ENCODE results near the gene FAM43A.

The FAM43A gene

DNA sequence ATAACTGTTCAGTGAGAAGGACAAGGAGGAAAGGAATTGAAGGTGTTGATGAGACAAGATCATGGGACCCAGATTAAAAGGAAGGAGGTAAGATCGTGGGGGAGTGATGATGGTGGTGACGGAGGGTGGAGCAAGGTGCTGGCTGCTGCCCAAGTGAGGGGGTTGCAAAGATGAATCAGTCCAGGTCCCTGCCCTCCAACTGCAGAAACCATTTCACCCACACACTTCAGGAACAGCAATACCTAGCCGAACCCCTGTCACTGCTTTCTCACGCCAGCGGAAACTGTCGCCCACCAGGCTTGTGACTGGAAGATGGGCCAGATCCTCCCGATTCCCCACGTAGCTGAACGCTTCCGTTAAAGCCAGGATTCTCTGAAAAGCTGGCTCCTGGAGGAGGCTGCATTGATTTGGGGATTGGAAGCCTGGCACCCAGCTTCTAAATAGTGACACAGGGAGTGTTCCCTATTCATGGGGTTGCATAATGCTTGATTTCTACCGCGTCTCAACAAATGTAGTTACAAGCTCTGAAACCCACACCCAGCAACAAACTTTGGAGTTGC is 10.5 kb upstream of the FAM43A start:
- DNase-seq (ENCODE audit: low read depth in 1 of 2, low spot score in 1 of 2): peak in 1 of 2 donors; percentile 50

DNA sequence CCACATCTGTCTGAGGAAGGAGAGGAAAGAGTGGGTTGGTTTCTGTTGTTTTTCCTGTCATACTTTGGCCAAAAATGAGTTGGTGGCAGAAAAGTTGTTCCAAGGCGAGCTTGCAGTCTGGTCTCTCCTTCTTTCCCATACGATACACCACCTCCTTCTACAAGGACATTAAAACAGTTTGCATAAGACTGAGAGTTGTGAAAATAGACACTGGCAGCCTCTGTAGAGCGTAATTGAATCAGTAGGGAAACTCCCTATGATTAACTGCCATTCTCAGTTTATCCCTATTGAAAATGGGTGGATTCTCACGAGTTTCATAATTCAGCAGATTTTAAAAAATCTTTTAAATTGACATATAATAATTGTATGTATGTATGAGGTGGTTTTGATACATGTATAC is 10.0 kb upstream of the FAM43A start:
- DNase-seq (ENCODE audit: low read depth in 1 of 2, low spot score in 1 of 2): no peak

DNA sequence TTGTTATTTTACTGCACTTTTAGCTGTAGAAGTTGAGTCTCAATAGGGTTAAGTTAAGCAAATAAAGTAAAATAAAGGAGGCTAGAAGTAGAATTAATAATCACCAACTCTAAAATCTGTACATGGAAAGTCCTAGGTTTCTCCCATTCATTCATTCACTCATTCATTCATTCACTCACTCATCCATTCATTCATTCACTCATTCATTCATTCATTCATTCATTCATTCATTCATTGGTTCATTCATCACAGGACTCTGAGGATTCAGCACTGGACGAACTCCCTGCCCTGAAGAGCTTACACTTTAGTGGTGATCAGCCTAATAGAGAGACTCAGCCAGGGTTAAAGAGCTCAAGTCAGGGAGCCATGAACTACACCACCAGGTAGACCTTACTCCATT is 9.2 kb upstream of the FAM43A start:
- DNase-seq (ENCODE audit: low read depth in 1 of 2, low spot score in 1 of 2): no peak

DNA sequence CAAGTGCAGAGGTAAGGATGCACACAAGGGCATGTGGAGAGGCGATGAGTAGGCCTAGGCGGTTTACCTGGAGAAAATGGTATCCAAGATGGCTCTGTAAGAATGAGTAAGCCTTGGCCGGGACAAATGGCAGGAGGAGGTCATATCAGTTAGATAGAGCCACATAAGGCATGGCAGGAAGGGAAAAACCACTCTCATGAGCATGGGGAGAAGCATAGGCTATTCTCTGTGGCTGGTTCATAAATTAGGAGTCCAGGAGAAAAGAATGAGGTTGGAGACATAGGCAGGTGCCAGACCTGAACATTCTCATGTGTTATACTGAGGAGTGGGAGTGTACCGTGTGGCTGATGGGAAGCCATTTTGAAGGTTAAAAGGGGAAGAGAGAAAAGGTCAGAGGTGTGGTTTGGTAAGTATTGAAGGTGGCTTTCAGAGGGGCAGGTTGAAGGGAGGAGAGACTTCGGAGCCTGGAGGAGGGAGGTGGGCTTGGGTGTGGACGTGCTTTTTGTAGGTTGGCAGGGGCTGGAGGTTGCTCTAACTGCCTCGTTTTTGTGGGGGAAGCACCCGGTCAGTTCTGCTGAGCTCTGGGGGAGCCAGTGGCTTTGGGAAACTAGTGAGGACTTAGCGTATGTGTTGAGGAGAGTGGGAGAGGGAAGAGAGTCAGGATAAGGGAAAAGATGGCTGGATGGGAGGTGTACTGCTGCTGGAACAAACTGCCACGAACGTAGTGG is 4.6 kb upstream of the FAM43A start:
- DNase-seq (ENCODE audit: low read depth in 1 of 2, low spot score in 1 of 2): no peak

DNA sequence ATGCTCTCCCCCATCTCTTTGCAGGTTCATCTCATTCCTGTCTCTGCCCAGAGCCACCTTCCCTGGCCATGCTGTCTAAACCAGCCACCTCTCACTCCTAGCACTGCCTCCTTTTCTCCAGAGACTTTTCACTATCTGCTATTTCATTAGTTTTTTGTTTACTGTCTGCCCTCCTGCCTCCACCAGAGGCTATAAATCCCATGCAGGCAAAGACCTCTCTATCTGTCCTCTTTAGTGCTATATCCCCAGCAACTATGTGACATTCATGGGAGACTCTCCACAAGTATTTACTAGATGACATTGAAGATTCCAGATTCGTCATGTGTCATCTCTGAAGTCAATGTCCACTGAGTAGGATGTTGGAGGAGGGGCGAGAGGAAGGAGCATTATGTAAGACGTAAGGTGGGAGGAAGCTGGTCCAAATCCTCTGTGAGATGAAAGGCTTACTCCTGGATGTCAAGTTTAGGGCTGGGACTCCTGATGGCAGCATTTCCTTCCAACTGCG is 3.4 kb upstream of the FAM43A start:
- DNase-seq (ENCODE audit: low read depth in 1 of 2, low spot score in 1 of 2): no peak

DNA sequence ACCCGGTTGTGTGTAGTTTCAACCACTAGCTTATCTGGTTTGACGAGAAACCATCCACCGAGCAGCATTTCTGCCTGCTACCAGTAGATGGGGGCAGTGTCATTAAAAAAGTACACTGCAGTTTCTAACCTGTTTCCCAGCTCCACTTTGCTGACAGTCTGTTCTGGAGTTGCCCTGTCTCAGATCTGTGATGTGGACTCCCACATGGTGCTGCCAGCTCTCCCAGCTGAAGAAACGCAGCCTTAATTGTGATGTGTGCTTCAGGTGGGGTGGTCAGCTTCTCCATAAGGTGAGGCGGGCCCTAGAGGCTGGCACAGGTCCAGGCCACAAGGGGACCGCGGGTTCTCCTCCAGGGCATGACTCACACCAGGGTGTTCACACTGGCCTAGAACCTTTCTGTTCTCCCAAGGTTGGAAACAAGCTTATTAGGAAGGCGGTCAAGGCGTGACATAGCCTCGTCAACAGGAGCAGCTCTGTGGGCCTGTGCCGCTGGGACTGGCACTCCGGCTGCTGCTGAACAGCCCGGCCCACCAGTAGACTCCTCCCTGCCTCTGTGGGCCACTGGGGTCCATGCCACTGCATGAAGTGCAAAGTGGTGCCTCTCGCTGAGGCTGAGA is 2.9 kb upstream of the FAM43A start:
- peak; percentile 23 to 35 for DNase-seq (ENCODE audit: low read depth in 1 of 2, low spot score in 1 of 2)

DNA sequence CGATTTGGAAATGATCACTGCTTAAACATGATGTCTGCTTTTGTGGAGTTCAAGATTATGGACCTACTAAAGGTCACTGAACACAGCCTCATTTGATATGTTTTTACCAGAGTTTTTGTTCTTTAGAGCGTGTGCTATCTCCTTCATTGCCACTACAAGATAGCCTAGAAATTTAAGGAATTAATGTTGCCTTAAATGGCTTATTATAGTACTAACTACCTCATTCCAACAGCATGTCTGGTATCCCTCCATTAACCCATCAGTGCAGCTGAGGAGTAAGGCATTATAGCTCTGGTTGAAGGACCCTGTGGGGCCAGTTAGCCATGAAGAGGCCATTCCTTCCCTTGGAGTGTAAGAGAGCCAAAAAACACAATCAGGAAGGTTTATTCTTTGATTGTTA is 2.3 kb upstream of the FAM43A start:
- DNase-seq (ENCODE audit: low read depth in 1 of 2, low spot score in 1 of 2): no peak

DNA sequence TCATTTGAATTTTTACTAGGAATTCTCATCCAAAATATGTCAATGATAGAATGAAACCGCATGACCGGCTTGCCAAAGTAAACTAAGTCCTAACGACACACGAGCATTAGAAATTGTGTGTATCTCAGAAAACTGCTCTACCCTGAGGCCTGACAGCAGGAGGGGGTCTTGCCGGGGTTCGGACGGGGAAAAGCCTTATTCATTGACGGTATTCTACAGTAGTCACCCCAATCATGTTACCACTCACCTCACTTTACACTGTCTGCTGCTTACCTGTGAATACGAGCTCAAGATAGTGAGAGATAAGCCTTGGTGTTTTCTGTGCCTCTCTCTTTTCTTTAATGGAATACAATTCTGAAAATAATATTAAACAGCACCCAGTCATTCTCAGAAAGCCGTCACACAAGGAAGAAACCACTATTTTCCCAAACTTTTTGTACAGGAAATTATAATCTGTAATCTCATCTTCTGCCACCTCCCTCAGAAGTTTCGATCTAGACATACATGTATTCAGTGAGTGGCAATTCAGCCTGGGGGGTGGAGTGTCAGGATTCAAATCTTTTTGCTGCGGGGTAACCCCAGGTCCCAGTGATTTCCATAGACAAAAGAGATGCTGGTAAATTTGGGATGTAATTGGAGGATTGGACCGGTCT is 492 bp upstream of the FAM43A start:
- no peak for DNase-seq (ENCODE audit: low read depth in 1 of 2, low spot score in 1 of 2)

DNA sequence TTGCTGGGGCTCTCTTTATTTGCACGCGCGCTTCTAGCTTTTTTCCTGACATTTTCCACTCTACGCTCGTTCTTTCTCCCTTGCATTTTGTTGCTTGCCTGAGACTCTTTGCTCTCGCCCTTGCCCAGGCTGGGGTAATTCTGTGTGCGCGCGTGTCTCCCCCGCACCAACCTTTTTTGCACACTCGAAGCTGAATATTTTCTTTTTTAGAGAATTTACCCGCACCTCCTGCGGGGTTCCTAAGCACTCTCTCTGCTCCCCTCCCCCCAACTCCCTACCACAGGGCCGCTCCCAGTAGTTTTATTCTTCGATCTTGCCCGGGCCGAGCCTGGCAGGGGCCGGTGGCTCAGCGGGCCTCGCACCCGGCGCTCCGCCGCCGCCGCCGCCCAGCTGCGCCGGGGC is 732 bp downstream of the FAM43A start:
- no peak for DNase-seq (ENCODE audit: low read depth in 1 of 2, low spot score in 1 of 2)

DNA sequence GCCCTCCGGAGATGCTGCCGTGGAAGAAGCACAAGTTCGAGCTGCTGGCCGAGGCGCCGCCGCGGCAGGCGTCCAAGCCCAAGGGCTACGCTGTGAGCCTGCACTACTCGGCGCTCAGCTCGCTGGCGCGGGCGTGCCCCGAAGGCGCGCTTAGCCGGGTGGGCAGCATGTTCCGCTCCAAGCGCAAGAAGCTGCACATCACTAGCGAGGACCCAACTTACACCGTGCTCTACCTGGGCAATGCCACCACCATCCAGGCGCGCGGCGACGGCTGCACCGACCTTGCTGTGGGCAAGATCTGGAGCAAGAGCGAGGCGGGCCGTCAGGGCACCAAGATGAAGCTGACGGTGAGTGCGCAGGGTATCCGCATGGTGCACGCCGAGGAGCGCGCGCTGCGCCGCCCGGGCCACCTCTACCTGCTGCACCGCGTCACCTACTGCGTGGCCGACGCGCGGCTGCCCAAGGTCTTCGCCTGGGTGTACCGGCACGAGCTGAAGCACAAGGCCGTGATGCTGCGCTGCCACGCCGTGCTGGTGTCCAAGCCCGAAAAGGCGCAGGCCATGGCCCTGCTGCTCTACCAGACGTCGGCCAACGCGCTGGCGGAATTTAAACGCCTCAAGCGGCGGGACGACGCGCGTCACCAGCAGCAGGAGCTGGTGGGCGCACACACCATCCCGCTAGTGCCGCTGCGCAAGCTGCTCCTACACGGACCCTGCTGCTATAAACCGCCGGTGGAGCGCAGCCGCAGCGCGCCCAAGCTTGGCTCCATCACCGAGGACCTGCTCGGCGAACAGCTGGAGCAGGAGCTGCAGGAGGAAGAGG is 1.3 kb downstream of the FAM43A start:
- no peak for DNase-seq (ENCODE audit: low read depth in 1 of 2, low spot score in 1 of 2)

DNA sequence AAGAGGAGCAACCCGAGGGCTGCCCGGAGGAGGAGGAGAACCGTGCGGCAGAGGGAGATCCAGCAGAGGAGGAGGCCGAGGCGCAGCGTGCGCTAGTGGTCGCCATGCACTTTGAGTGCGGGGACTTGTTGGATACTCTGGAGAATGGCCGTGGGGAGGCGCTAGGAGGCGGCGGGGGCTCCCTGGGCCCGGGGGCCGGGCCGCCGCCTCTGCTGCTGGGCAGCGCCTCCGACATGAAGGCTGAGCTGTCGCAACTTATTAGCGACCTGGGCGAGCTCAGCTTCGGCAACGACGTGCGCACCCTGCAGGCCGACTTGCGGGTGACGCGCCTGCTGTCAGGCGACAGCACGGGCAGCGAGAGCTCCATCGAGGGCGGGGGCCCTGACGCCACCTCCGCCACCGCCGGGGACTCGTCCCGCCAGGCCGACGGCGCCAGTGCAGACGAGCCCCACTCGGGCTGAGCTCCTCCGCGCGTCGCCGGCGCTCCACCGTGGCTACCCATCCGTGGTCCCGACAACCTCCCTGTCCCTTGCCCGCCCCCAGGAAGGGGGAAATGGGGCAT is 2.0 kb downstream of the FAM43A start:
- DNase-seq (ENCODE audit: low read depth in 1 of 2, low spot score in 1 of 2): peak; percentile 37 to 67

DNA sequence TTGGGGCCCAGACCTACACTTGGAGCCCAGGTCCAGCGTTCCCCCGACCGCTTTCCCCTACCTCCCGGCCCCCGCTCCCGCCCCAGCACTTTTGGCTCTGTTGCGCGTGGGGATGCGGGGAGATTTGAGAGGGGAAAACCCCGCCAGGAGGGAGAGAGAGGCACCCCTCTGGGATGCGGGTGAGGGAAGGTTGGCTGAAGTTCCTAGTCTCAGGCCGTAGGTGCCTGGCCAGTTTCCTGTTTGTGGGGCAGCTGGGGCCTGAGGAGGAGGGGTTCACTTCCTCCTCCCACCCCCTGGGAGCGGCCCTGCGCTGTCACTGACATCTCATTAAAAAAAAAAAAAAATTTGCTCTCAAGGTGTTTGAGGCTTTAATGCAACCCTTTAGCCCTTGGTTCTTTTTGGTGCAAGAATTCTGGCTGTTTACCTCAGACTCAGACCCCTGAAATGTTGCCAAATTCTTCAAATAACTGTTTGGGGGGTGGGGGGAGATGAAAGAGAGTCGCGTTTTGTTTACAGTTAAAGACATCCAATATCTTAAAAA is 2.6 kb downstream of the FAM43A start:
- DNase-seq (ENCODE audit: low read depth in 1 of 2, low spot score in 1 of 2): no peak

DNA sequence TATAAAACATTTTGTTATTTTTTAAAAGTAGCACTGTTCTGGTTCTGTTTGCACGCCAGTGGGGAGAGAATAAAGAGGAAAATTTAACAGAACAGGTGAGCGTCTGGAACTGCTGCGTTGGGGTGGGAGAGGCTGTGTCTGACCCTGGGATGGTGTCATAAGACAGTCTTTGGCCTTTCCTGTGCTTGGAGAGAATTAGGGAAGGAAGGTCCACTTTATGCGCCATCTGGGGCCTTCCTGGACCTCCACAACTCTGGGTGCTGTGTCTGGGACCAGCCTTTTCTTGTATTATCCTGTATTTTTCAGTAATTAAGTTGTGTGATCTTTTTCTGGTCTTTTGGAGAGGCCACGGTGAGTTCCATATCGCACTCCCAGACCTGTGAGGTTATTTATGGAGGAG is 3.3 kb downstream of the FAM43A start:
- no peak for DNase-seq (ENCODE audit: low read depth in 1 of 2, low spot score in 1 of 2)

DNA sequence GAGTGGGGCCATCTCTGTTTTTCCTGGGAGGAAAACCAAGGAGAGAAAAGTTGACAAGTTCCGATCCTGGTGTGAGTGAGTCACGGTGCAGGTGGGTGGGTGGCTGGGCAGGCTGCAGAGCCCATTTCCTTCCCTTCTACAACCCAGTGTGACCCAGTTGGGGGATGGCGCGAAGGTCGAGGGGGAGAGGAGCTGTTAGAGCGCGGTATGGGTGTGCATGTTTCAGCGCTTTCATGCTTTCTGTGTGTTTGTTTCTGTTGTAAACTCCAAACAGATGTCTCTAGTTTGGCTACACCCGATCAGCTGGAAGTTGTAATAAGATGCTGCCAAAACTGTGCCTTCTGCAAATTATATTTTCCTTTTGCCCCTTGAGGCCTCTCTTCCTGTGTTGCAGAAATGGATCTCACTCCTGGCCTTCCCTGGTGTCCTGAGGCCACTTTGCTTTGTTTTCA is 3.8 kb downstream of the FAM43A start:
- DNase-seq (ENCODE audit: low read depth in 1 of 2, low spot score in 1 of 2): no peak

DNA sequence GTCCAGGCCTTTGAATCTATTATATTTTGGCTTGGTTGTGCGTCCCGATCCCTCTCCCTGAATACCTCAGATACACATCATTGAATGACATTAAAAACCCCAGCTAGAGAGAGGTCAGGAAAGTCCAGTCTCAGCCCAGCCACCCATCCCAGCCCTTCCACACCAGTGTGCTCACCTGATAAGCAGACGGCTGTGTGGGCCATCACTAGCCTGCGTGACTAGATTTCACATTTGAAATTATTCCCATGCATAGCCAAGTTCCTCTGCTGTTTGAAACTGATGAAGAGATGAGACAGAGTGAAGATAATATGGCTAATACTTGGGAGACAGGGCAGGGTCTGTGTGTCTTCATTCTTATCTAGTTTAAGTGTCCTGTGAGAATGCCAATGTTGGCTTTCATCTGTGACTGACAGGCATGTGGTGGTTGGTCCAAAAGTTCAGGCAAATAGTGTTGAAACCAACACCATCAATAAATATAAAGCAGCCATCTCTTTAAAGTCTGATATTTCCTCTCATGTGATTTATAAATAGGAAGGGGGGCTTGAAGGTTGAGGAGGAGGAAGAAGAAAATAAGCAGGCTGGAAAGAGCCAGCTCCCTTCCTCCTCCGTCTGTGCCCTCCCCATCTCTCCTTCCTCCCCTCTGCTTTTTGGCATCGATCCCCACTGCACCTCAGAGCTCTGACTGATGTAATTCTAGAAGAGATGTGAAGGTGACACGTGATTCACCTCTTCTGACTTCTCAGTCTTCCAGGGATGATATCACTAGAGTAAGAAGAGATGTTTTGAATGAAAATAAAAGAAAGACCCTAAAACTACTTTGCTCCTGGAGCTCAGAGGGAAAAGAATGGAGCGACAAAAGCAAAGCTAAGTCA is 5.1 kb downstream of the FAM43A start:
- DNase-seq (ENCODE audit: low read depth in 1 of 2, low spot score in 1 of 2): no peak

DNA sequence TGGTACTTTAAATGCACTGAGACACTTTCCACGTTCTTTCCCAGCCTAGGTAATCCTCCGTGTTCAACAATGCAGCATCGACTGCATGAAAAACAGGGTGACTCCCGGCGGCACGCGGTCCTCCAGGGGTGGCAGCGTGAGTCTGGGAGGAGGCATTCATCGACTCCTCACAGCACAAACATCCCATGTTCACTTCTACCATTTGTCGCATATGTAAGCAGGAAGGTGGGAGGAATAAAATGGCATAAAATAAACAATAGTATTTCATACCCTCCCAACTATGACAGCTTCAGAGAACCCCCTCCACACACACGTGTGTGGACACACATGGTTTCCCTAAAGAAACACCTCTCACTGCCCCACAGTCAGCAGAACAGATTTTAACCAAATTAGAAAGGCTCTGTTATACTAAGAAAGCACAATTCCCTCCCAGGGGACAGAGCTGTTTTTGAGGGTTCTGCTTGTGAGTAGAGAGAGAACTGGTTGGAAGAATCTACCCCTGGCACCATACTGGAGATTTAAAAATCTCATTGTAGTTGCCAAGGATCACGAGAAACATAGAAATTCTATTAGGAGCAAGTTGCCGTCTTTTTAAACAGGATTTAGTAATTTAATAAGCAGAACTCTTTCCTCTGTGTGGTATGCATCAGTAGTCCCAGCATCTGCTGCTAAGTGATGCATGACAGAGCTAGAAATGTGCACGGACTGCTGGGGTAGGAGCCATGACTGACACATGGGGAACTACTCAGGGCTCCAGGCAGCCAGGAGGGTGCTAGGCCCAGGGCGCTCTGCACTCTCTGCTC is 6.0 kb downstream of the FAM43A start:
- DNase-seq (ENCODE audit: low read depth in 1 of 2, low spot score in 1 of 2): no peak

DNA sequence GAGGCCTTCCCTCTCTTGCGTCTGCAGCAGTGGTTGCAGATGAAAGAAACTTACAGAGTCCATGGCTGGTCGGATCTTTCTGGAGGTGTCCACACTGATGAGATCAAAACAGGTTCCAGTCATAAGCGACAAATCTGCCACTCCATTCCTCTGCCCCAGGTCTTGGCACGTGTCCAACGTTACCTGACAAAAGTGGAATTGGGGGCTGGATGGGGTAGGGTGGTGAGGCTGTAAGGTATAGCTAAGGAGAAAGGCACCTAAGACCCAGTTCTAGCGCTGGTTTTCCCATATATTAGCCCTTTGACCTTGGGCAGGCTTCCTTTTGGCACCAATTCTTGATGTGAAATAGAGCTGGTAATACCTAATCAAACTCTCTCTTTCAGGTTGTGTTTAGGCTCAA is 11.0 kb downstream of the FAM43A start:
- no peak for DNase-seq (ENCODE audit: low read depth in 1 of 2, low spot score in 1 of 2)

DNA sequence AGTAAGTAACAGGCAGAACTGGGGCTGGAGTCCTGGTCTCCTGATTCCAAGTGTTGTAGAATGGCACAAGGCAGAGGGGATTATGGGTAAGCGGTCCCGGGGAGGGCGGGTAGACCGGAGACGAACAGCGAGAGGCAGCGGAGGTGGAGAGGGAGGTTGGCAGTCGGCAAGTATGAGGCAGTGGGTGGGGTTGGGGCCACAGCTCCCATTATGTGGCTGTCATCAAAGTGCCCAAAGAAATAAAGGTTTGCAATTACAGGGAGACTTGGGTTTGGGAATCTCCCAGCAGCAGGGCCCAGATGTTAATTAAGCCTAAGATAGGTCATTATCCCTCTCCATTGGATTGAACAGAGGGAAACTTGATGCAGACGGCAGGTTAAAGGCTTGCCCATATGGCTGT is 16.9 kb downstream of the FAM43A start:
- DNase-seq (ENCODE audit: low read depth in 1 of 2, low spot score in 1 of 2): no peak

DNA sequence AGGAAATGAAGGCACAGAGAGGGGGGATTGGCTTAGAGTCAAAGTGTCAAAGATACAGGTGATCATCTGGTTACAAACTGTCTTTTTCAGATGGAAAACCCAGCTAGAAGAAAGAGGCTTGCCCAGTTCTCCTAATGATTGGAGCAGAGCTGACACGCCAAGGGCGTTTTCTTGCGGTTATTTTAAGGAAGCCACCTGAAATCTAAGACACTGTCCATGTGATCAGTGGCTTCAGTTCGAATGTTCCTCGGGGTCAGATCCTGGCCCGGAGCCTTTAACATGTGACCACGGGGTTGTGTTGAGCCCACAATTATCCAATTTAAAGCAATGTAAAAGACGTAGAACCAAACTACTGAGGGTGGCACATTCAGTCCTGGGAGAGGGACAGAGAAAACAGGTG is 19.5 kb downstream of the FAM43A start:
- DNase-seq (ENCODE audit: low read depth in 1 of 2, low spot score in 1 of 2): no peak
